HCT116 (cell line): ENCODE data around the gene PRRT3. TPM values are rescaled to one million over a fixed set of nuclear protein-coding genes. Genes with fewer than 3 reads are reported as not detected.

Experiments
- ATAC-seq: fragments of 200-7000 bp; cut with Tn5 transposase; 2 replicates; pipeline ENCODE4 v1.9.1; 2020; ENCODE audit warnings: mild to moderate bottlenecking, moderate library complexity
- BruUV-seq: library from RNA; stranded (reverse); fragments of 400-500 nt; replicated peaks from 2 replicates; lab custom pipeline; 2021; lab: Mats Ljungman, UMichigan
- CTCF ChIA-PET: fragments of 300-600 bp; sonication (Branson Sonifier 250); formaldehyde crosslinking; loops from one replicate; lab custom pipeline; 2021; ENCODE audit warnings: antibody characterized with exemption; lab: Charles Lee
- POLR2A ChIA-PET: fragments of 300-600, 350-600 bp; sonication (Branson Sonifier 250); formaldehyde crosslinking; loops from one replicate; lab custom pipeline; 2021; ENCODE audit warnings: antibody characterized with exemption; lab: Charles Lee
- RAD21 ChIA-PET, 2 experiments: fragments of 300-600 bp; sonication (Branson Sonifier 250); formaldehyde crosslinking; loops; one replicate each; lab custom pipeline; 2023; ENCODE audit warnings: low total read pairs in 2 of 2; ENCODE audit not compliant: uncharacterized antibody in 2 of 2, unreplicated experiment in 2 of 2, low non-redundant PET in 1 of 2; lab: Charles Lee
- DNase-seq: peaks from one replicate; pipeline ENCODE4 v3.0.0-alpha.2; 2010; ENCODE audit warnings: low read depth, low spot score
- H2AFZ ChIP-seq: fragments of 200-600 bp; shearing (Covaris generic), sonication (generic); 2 replicates; pipeline ENCODE4 v1.6.1; 2017; ENCODE audit warnings: low read depth, mixed run types, mixed read lengths, antibody characterized with exemption, low read length; ENCODE audit not compliant: poor library complexity, severe bottlenecking
- H3K27ac ChIP-seq: 2 replicates; pipeline ENCODE4 v1.5.1; 2012; ENCODE audit warnings: low read depth, low read length
- H3K27me3 ChIP-seq: fragments of 200-600 bp; sonication (generic); 2 replicates; pipeline ENCODE4 v1.6.1; 2016; ENCODE audit warnings: mixed run types, low read length, mixed read lengths; ENCODE audit not compliant: insufficient read depth
- H3K36me3 ChIP-seq, 2 experiments: fragments of 200-500 bp in 1 of 2; fragments of 200-600 bp in 1 of 2; sonication (Bioruptor generic) in 1 of 2; sonication (generic) in 1 of 2; 2 replicates each; pipeline versions ENCODE4 v1.5.1 to v1.6.1; 2014 to 2016; ENCODE audit warnings: low read length in 2 of 2, inconsistent platforms in 1 of 2, mixed read lengths in 1 of 2, mixed run types in 1 of 2; ENCODE audit not compliant: insufficient read depth in 2 of 2, control insufficient read depth in 1 of 2
- H3K4me1 ChIP-seq, 2 experiments: fragments of 200-600 bp in 1 of 2; sonication (generic) in 1 of 2; 2 replicates each; pipeline versions ENCODE4 v1.5.1 to v1.6.1; 2012 to 2017; ENCODE audit warnings: low read length in 2 of 2, inconsistent platforms in 1 of 2, mild to moderate bottlenecking in 1 of 2, mixed read lengths in 1 of 2, mixed run types in 1 of 2, moderate library complexity in 1 of 2; ENCODE audit not compliant: insufficient read depth in 2 of 2, control insufficient read depth in 1 of 2
- H3K4me2 ChIP-seq: fragments of 200-600 bp; sonication (generic); 2 replicates; pipeline ENCODE4 v1.6.1; 2017; ENCODE audit warnings: mixed run types, low read length, mixed read lengths
- H3K4me3 ChIP-seq, 2 experiments: fragments of 200-600 bp in 1 of 2; sonication (generic) in 1 of 2; replicated peaks in 1 of 2; 2 replicates each; pipeline ENCODE4 v1.5.1; 2011 to 2016; ENCODE audit warnings: low read length in 2 of 2, control low read depth in 1 of 2, low read depth in 1 of 2, mild to moderate bottlenecking in 1 of 2, mixed read lengths in 1 of 2, mixed run types in 1 of 2
- H3K79me2 ChIP-seq: fragments of 200-600 bp; sonication (generic); 2 replicates; pipeline ENCODE4 v1.6.1; 2017; ENCODE audit warnings: mild to moderate bottlenecking, mixed run types, low read length, moderate library complexity, mixed read lengths; ENCODE audit not compliant: insufficient read depth
- H3K9ac ChIP-seq: fragments of 200-600 bp; sonication (generic); 2 replicates; pipeline ENCODE4 v1.6.1; 2016; ENCODE audit warnings: low read length, mixed read lengths
- H3K9me2 ChIP-seq: fragments of 200-600 bp; sonication (generic), shearing (Covaris generic); 2 replicates; pipeline ENCODE4 v1.6.1; 2017; ENCODE audit warnings: mixed run types, mild to moderate bottlenecking, moderate library complexity; ENCODE audit not compliant: insufficient read depth
- H3K9me3 ChIP-seq, 2 experiments: fragments of 200-500 bp in 1 of 2; fragments of 200-600 bp in 1 of 2; sonication (Bioruptor generic) in 1 of 2; sonication (generic) in 1 of 2; 2 replicates each; pipeline ENCODE4 v1.6.1; 2014 to 2017; ENCODE audit warnings: low read length in 2 of 2, mixed read lengths in 2 of 2, inconsistent platforms in 1 of 2, low read depth in 1 of 2, mild to moderate bottlenecking in 1 of 2, mixed run types in 1 of 2, moderate library complexity in 1 of 2; ENCODE audit not compliant: control insufficient read depth in 1 of 2, insufficient read depth in 1 of 2
- H4K20me1 ChIP-seq: fragments of 200-600 bp; sonication (generic), shearing (Covaris generic); 2 replicates; pipeline ENCODE4 v1.6.1; 2017; ENCODE audit warnings: mixed run types, mild to moderate bottlenecking, moderate library complexity; ENCODE audit not compliant: insufficient read depth
- ATF3 ChIP-seq: IDR thresholded peaks from 2 replicates; pipeline ENCODE4 v1.6.1; 2012
- CEBPB ChIP-seq: IDR thresholded peaks from 2 replicates; pipeline ENCODE4 v1.6.1; 2012; ENCODE audit warnings: low read depth
- EGR1 ChIP-seq: IDR thresholded peaks from 2 replicates; pipeline ENCODE4 v1.6.1; 2012; ENCODE audit warnings: low read depth
- MAX ChIP-seq: IDR thresholded peaks from 2 replicates; pipeline ENCODE4 v1.6.1; 2012
- POLR2A ChIP-seq: IDR thresholded peaks from 2 replicates; pipeline ENCODE4 v1.7.0; 2011; ENCODE audit warnings: borderline replicate concordance; ENCODE audit not compliant: insufficient read depth, insufficient read length; ENCODE audit errors: extremely low read depth
- POLR2AphosphoS5 ChIP-seq: IDR thresholded peaks from 2 replicates; pipeline ENCODE4 v1.6.1; 2011; ENCODE audit warnings: mild to moderate bottlenecking, low read depth, low read length, moderate library complexity
- RAD21 ChIP-seq: IDR thresholded peaks from 2 replicates; pipeline ENCODE4 v1.6.1; 2012; ENCODE audit warnings: low read depth, mild to moderate bottlenecking
- SIN3A ChIP-seq: IDR thresholded peaks from 2 replicates; pipeline ENCODE4 v1.6.1; 2012; ENCODE audit warnings: low read depth
- SRF ChIP-seq: IDR thresholded peaks from 2 replicates; pipeline ENCODE4 v1.6.1; 2012; ENCODE audit warnings: low read depth
- TCF7L2 ChIP-seq: IDR thresholded peaks from 2 replicates; pipeline ENCODE4 v1.7.0; 2011; ENCODE audit warnings: borderline replicate concordance, inconsistent platforms; ENCODE audit not compliant: insufficient read depth, insufficient read length; ENCODE audit errors: extremely low read depth
- ZFX ChIP-seq: fragments of 450-650 bp; IDR thresholded peaks from 2 replicates; pipeline ENCODE4 v1.6.1; 2017
- ZNF274 ChIP-seq: fragments of 200-500 bp; sonication (Bioruptor generic); IDR thresholded peaks from 2 replicates; pipeline ENCODE4 v1.6.1; 2014; ENCODE audit warnings: mild to moderate bottlenecking, low read depth, low read length, inconsistent platforms
- intact Hi-C: fragments of 100-400 bp; cut with micrococcal nuclease; formaldehyde crosslinking; loops from 2 replicates; pipeline ENCODE4 v1.10.0; 2022
- total RNA-seq: library from RNA; stranded (reverse); gene quantifications from one replicate; pipeline ENCODE4 v1.2.1, GENCODE V29; 2021; ENCODE audit not compliant: unreplicated experiment

Gene PRRT3
- total RNA-seq, 1 experiment from 2014 or later = 0.96 TPM

- no peaks in the 10 kb centered on the region for H4K20me1 ChIP-seq
- no peaks in the 10 kb centered on the region for H3K27me3 ChIP-seq
- TF ChIP-seq POLR2A (no peak), SIN3A (no peak), ZFX (no peak), SRF (no peak), EGR1 (no peak), TCF7L2 (no peak), RAD21 (no peak), POLR2AphosphoS5 (no peak), MAX (no peak), ZNF274 (no peak), CEBPB (no peak), ATF3 (no peak)
- H3K4me1 ChIP-seq = peaks cover 4 to 21% of the 10 kb centered on the region in 2 experiments; a peak in 3 of 4 replicates
- RAD21 ChIA-PET = no interaction called here
- intact Hi-C loops = loop anchor here (10.0 kb wide), 1 partner anchor 282 kb away; no protein-coding TSS in a partner anchor
- POLR2A ChIA-PET = interaction anchor here (1.0 kb wide), 1 partner anchor 10 kb away, joined by 3 read pairs; the partner anchor contains the start of gene CRELD1
- no peaks in the 10 kb centered on the region for H3K9me2 ChIP-seq
- ATAC-seq (no peak), DNase-seq (no peak)
- H3K79me2 ChIP-seq = no peaks in the 10 kb centered on the region
- CTCF ChIA-PET = no interaction called here
- H3K9ac ChIP-seq = no peak overlapping the region
- no peaks in the 10 kb centered on the region for H3K9me3 ChIP-seq
- no TSS peak for BruUV-seq
- no peak overlapping the region for H2AFZ ChIP-seq
- H3K4me2 ChIP-seq = no peak overlapping the region
- H3K4me3 ChIP-seq = no peak overlapping the region
- H3K36me3 ChIP-seq = no peaks in the 10 kb centered on the region
- H3K27ac ChIP-seq = no peak overlapping the region
These were observed 9.1 kb downstream of the PRRT3 start for GRCh38 chr3:9942934-9943690.
